Lower leg skin (tissue), 3 donors: ENCODE data around the gene MAF.

Source experiments
- CTCF ChIP-seq, 3 donors: fragments of 450-650 bp; IDR thresholded peaks; one replicate each; pipeline ENCODE4 v1.5.1; 2016; ENCODE audit warnings: antibody characterized with exemption in 3 of 3, mild to moderate bottlenecking in 3 of 3, moderate library complexity in 2 of 3
- POLR2A ChIP-seq, 2 donors: fragments of 450-650 bp; IDR thresholded peaks; one replicate each; pipeline ENCODE4 v1.6.1; 2016 to 2017; ENCODE audit warnings: antibody characterized with exemption in 2 of 2, mild to moderate bottlenecking in 1 of 2, moderate library complexity in 1 of 2

DNA sequence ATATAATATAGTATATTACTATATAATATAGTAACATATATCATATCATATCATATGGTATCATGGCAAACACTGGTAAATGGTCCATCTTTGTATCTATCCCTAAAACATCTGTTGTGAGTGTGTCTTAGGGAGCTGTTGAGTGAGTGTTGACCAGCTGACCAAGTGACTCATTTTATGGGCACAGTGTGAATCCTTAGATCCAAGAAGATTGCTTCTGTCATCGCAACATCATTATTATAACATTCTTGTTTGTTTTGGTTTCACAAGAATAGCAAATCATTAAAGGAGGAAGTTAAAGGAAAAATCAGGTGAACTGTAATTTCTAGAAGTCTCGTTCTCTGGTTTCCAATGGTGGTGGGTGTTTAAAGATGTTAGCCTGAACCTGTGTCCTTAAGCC lies 11.7 kb upstream of the MAF start:
- TF ChIP-seq CTCF (IDR thresholded peaks at IDR 0.05) (no peak), POLR2A (IDR thresholded peaks at IDR 0.05) (no peak)
